Activated CD4-positive, alpha-beta T cell treated with anti-CD3 and anti-CD28 coated beads for 4 hours (primary cell): ENCODE measurements around the gene PLK5.
"Not testable (repeated sequence)": the region's sequence is repeated elsewhere in the genome, so short reads cannot be mapped to it uniquely, and the experiment has no call there.

ENCODE experiments used
- DNase-seq, 2 donors: peaks; one replicate each; pipeline ENCODE4 v3.0.0-alpha.2; 2020

Gene PLK5, protein sequence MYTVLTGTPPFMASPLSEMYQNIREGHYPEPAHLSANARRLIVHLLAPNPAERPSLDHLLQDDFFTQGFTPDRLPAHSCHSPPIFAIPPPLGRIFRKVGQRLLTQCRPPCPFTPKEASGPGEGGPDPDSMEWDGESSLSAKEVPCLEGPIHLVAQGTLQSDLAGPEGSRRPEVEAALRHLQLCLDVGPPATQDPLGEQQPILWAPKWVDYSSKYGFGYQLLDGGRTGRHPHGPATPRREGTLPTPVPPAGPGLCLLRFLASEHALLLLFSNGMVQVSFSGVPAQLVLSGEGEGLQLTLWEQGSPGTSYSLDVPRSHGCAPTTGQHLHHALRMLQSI

GRCh38 chr19:1523412-1524286, at the start of gene PLK5:
Gene PLK5, plus strand, starts transcription at chr19:1524077. Its CDS starts 2,920 bp downstream, at chr19:1526997.
- DNase-seq: no peak

- DNase-seq: no peak
Observed at GRCh38 chr19:1474765-1475351, 49.0 kb upstream of the PLK5 start.

DNA sequence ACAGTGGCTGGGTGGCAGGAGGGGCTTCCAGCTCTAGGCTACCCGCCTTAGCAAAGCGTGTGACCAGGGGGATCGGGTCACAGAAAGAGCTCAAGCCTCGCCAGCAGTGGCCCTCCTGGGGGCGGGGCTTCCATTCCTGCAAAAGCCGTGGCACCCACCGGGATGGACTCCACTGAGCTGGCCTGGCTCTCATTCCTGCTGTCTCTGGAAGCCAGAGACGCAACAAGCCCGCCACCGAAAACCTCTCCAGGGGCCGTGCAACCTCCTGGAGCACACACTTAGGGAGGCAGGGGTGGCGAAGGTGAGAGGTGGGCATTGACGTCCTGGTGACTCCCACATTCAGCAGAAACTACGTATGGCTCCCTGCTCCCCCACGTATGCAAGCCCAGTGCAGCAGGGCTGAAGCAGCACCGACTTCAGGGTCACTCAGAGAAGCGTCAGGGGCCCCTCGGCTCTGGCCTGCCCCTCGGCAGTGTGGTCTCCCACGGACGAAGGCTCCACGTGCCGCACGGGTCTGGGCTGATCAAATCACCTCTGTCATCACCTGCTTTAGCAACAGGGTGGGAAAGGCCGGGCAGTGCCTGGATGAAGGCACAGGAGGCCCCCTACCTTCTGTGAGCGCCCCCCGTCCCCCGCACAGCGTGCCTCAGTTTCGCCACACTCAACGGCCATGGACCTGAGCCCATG, 48.0 kb upstream of the PLK5 start:
- no peak for DNase-seq

DNA sequence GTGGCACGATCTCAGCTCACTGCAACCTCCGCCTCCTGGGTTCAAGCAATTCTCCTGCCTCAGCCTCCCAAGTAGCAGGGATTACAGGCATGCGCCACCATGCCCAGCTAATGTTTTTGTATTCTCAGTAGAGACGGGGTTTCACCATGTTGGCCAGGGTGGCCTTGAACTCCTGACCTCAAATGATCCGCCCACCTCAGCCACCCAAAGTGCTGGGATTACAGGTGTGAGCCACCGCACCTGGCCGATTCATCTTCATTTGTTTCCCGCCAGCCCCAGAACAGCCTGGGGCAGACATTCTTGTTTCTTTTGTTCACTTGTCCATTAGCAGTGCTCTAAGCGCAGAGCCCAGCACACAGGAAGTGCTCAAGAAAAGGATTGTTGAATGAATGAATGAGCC, 46.8 kb upstream of the PLK5 start:
- DNase-seq: not testable (repeated sequence)

DNA sequence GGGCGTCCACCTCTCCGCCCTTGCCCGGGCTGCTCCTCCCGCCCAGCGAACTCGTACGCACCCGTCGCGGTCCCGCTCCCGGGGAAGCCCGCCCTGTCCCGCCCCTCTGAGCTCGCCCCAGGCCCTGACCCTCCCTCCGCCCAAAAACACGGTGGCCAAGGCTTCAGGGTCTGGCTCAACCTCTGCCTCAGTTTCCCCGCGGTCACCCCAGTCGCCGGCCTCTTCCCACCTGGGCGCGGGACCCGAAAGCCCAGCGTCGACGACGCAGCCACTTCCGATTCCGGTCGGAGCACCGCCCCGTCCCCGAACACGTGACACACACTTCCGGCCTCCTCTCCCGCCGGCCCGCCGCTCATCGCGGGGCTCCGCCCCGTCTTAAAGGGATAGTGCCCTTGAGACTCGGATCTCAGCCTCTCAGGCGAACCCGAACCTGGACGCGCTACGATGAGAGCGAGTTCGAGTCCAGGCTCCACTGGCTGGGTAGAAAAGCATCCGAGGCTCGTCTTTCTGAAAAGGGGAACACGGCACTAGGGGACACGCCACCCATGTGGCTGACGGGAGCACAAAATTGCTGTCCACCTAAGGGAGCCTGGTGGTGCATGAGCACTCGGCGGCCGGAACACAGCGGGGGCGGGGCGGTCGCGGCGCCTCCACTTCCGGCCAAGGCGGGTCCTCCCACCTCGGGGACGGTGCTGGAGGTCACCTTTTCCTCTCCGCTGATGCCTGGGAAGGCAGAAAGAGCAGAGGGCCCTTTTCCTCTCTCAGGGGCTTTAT, 44.8 kb upstream of the PLK5 start, which contains the start of gene C19orf25:
Gene C19orf25, minus strand, starts transcription at position 282 of the 774 bp plus-strand sequence. CDS start 312 bp downstream, outside the sequence.
- DNase-seq: peak; percentile 89 to 91

DNA sequence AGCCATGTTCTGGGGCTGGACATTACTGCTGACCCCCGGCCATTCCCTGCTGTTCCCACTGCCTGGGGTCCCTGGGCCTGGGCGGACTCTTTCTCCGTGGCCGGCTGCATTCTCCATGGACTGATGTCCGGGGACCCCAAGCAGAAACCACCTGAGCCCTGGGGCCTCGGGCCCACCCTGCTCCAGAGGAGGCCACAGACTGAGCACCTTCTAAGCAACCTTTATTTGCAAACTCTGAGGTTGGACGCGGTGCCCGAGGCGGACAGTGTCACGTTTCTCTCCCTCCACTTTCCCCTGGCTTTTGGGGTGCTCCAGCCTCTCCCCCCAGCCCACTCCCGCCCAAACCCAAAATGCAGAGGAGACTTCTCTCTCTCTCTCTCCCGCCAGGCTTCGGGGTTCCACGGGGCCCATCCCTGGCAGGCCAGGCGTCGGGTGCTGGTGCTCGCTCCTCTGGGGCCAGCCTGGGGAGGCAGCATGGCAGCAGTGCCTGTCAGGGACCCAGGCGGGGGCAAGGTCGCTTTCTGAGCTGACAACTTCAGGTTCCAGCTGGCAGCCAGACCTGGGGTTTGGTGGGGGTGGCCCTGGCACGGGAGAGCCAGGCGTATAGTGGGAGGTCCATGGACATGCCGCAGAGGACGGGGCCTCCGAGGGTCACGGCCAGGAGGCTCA, 42.5 kb upstream of the PLK5 start:
- DNase-seq: no peak

GRCh38 chr19:1481893-1482360, 42.0 kb upstream of the PLK5 start:
- DNase-seq: no peak

DNA sequence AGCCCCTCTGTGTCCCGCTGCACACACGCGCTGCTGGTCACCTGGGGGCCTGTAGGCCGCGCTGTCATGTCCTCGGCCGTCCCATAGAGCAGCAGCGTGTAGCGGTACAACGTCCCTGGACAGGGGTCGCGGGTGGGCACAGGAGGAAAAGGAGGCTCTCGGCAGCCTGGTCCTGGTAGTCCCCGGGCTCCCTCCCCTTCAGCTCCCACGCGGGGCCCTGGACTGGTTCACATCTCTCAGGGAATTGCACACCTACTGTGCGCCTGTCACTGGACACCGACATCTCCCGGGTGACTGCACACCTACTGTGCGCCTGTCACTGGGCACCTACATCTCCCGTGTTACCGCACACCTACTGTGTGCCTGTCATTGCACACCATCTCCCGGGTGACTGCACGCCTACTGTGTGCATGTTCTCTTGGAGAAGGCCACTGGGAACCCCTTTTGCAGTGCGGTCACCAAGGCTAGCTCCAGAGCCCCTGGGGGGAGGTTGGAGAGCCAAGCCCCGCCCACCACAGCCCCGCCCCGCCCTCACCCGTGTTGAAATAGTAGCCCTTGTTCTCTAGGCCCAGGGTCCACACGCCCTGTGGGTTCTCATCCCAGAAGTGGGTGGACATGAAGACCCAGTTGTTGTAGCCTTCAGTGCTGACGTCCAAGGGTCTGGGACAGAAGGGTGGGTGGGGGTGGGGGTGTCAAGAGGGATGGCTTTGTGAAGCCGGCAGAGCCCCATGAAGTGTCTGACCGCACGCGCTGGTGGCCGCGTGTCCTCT, 41.3 kb upstream of the PLK5 start:
- no peak for DNase-seq

DNA sequence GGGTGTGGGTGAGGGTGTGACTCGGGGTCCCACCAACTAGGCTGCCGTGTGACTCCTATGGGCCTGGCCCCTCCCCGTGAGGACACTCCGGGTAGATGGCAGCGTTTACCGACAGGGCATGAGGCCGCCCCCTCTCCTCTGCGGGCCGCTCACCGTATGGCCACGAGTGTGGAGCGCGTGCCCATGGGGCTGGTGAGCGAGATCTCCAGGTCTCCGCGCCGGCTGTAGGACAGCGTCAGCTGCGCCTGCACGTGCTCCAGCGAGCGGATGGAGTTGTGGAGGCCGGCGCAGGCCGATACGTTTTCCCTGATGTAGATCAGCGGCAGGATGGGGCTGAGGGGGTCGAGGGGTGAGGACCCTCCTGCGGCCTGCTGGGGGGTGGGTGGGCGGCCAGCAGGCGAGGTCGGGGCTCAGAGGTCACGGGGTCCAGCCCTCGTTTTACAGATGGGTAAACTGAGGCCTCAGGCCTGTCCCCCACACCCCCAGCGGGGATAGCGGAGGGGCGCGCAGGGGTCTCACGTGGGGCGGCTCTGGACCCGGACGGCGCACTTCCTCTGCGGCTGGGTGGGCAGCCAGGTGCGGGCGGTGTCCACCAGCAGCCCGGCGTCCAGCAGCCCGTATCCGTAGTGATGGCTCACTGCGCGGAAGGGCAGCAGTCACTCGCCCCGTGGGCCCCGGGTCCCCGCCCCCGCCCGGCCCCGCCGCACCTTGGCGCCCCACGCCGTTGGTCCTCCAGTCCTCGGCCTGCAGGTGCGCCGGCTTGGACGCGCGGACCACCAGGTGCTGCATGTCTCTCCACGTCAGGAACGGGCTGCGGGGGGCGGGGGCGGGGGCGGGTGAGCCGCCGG, 40.5 kb upstream of the PLK5 start:
- no peak for DNase-seq

- no peak for DNase-seq
Observed at GRCh38 chr19:1483979-1484428, 39.9 kb upstream of the PLK5 start.

DNA sequence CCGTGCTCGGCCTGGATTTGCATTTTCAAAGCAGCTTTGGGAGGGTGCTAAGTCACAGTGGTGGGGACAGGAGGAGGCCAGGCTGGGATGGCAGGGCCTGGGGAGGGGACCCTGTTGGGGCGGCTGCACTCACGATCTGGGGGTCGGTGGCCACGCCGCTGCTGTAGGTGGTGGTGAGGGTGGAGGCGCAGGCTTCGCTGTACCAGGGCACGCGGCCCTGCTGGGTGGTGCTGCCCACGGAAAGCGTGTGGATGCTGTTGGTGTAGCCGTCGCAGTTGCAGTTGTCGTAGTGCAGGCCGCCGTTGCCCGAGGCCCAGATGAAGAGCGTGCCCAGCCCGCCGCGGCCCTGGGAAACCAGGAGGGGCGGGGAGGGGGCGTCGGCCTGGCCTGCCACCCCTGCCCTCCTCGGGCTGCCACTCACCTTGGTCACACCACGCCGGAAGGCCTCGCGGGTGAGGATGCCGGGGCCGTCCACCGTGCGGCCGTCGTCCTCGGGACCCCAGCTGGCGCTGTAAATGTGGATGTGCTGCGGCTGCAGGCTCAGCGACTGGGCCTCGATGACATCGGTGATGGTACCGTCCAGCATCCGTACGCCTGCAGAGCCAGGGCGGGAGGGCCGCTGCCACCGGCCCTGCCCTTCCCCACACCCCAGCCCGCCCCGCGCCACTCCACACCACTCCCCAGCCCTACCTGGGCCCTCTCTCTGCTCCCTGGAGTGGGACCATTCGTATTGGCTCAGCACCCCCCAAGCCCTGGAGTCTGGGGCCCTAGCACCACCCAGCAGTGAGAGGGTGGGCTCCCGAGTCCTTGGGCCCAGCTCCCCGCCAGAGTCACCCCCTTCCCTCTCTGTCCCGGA, 36.9 kb upstream of the PLK5 start:
- no peak for DNase-seq

GRCh38 chr19:1487576-1488281, 36.1 kb upstream of the PLK5 start:
- no peak for DNase-seq

- no peak for DNase-seq
Observed at GRCh38 chr19:1488282-1488601, 35.6 kb upstream of the PLK5 start.

DNA sequence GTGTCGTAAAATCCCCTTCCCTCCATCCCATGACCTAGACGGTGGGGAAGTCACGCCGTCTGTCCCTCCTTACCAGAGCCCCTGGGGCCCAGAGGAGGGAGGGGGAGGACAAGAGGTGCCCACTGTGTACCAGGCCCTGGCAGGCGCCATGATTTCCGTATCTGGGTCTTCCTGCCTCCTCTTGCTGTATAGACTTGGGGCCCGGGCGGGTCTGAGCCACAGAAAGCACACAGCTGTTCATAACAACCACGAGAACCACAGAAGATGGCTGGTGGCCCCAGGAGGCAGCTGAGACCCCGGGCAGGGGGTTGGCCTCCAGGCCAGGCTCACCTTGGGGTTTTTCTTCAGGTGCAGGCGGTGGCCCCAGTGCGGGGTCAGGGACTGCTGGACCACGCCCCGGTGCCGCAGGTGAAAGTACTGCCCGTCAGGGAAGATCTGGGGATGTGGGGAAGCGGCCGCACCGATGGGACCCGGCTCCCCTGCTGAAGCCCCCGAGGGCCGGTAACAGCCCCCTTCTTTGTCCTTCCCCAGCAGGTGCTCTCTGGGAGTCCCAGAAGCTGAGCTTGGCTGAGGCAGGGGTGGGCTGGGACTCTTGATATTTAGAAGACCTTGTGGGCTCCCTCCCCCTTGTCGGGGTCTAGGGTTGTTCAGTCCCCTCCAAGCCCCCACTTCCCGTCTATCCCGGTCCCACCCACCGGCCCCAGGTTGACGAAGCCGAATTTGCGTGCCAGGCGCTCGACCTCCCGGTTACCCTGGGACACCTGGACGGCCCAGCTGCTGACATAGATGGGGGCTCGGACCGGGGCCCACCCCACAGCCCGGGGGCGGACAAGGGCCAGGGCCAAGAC, 34.2 kb upstream of the PLK5 start:
- DNase-seq: no peak

- DNase-seq: peak; percentile 98
Observed at GRCh38 chr19:1490311-1491113, 33.4 kb upstream of the PLK5 start, which contains the start of gene PCSK4. Gene PCSK4, minus strand, starts transcription at chr19:1490350. Its CDS starts 4 bp downstream, at chr19:1490346.
